GM20000 (cell line): ENCODE data around the gene HOXA7.

Source experiments
- DNase-seq: peaks from one replicate; pipeline ENCODE4 v3.0.0; 2012; ENCODE audit warnings: low spot score
- CTCF ChIP-seq: IDR thresholded peaks from 2 replicates; pipeline ENCODE4 v1.5.1; 2012; ENCODE audit warnings: mild to moderate bottlenecking, control low read depth; ENCODE audit errors: extremely low read depth, missing control alignments

HOXA7 gene

GRCh38 chr7:27156508-27156898, at the start of gene HOXA7:
TSS of gene HOXA7 (minus strand) at chr7:27156675. CDS start at chr7:27156545, 130 bp downstream.
- DNase-seq = no peak
- TF ChIP-seq CTCF = no peak

GRCh38 chr7:27205325-27206280, 49.1 kb upstream of the HOXA7 start:
- TF ChIP-seq CTCF = no peak
- no peak for DNase-seq

DNA sequence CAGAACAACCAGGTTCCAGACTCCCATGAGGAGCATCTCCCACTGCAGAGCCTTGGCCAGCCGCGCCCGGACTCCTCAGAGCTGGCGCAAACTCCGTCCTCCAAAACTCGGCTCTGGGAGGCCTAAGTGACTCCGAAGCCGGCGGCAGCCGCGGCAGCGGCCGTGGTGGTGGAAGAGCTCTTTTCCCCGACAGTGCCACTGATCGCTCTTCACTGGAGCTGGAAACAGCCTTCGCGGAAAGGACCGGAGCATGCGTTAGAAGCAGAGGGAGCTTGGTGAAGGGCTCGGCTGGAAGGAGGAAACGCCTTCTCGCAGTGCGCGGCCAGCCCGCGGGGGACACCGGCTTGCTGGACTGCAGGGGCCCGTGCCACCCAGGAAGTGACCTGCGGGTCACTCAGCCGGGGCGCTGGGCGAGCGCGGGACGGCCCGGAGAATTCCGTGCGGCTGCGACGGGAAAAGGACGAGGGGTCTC, 48.4 kb upstream of the HOXA7 start:
- TF ChIP-seq CTCF = no peak
- no peak for DNase-seq

DNA sequence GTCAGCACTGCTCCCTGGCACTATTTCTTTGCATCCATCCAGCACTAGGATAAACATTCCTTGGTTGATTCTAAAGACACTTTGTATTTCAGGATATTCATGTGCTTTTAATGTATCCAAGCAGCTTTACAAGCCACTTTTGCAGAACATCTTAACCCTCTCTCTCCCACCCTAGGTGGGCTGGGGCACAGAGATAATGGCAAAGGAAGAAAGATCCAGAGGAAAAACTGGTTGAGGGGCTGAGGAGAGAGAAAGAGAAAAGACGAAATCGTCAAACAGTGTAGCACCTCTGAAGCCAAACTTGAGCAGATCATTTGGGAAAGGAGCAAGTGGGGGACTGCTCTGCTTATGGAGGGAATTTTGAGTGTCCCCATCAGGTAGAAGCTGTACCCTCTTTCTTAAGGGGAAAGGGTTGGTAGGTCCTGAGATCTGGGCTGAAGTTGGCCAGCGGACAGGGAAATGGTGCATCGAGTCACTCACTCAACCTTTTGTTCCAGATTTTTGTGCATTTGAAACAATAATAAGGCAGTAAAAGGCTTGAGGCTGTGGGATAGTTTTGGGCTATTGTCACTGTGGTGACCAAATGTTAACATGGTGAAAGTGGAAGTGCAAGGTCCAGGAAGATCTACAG, 47.6 kb upstream of the HOXA7 start:
- no peak for DNase-seq
- no peak for TF ChIP-seq CTCF

GRCh38 chr7:27203365-27203953, 47.0 kb upstream of the HOXA7 start:
- no peak for TF ChIP-seq CTCF

GRCh38 chr7:27202862-27203134, 46.3 kb upstream of the HOXA7 start:
- DNase-seq = no peak

More at GRCh38 chr7:27203365-27203953, 47.0 kb upstream of the HOXA7 start:
- DNase-seq = no peak

More at GRCh38 chr7:27202862-27203134, 46.3 kb upstream of the HOXA7 start:
- TF ChIP-seq CTCF = no peak
